Peyer's patch (tissue), 4 donors: ENCODE measurements around the gene FANK1.

Source experiments
- CTCF ChIP-seq, 6 experiments: fragments of 450-650 bp in 4 of 6; fragments of 200-600 bp in 2 of 6; sonication (generic) in 1 of 6; IDR thresholded peaks; one replicate each; pipeline ENCODE4 v1.5.1; 2017 to 2019; ENCODE audit warnings: antibody characterized with exemption in 6 of 6, mild to moderate bottlenecking in 3 of 6, moderate library complexity in 1 of 6
- POLR2A ChIP-seq, 2 donors: fragments of 450-650 bp; IDR thresholded peaks; one replicate each; pipeline ENCODE4 v1.5.1; 2017; ENCODE audit warnings: antibody characterized with exemption in 2 of 2, mild to moderate bottlenecking in 2 of 2, moderate library complexity in 2 of 2

- TF ChIP-seq CTCF (IDR thresholded peaks at IDR 0.05) (no peak), POLR2A (IDR thresholded peaks at IDR 0.05) (no peak)
These were observed 71.2 kb downstream of the FANK1 start for GRCh38 chr10:125967533-125967932.
